HL-60 (cell line): ENCODE measurements around the gene C11orf86. TPM values are rescaled to one million over a fixed set of nuclear protein-coding genes. Genes with fewer than 3 reads are reported as not detected.

Experiments used
- microRNA-seq: library from miRNA; unstranded; fragments of <30 nt; microRNA quantifications from one replicate; pipeline ENCODE4, GENCODE V29; 2018

C11orf86 gene

Small RNAs within 50 kb of the gene (microRNA-seq; reads per million reads assigned to microRNA genes)
- not detected for gene MIR3163
